Stimulated activated CD4-positive, alpha-beta T cell treated with anti-CD3 and anti-CD28 coated beads, Interleukin-4, amount 100 ng/mL, for 4 hours (primary cell): Measurements from ENCODE around the gene FLYWCH2.

Source experiments
- DNase-seq, 2 experiments: peaks; one replicate each; pipeline ENCODE4 v3.0.0-alpha.2; 2020

The FLYWCH2 gene

DNA sequence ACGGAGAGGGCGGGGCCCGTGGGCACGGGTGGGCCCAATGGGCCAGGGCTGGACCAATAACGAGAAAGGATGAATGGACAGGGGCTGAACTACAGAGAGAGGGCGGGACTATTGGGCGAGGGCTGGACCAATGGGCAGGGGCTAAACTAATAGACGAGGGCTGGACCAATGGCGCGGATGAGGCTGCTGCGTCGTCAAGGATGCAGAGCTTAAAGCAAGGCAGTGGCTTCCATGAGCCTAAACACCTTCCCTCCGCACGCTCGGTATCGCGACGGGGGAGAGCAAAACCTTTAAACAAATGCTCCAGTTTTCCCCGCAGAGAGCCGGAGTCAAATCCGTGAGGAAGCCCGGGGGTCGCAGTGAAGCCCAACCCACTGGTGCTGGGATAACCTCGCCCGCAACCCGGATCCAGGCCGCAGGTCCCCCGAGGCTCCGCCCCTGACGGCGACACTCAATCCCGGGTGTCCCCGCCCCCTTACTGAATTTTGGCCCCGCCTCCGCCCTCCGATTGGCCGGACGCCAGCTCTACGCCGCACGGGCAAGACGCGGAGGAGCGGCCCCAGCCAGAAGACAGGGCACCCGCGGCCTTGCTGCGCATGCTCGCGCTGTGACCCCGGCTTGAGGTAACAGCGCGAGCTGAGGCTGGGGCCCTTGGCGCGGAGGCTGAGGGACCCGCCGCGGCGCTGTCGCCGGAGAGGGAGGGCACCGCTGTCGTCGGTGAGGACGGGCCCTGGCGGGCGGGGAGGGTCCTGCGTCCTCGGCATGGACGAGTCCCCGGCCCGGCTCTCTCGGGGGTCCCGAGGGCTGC is at the start of gene FLYWCH2:
Gene FLYWCH2 (plus strand): TSS at position 566 of the 808 bp plus-strand sequence. CDS start 13,235 bp downstream, outside the sequence.
- peak; percentile 99 to 100 for DNase-seq

GRCh38 chr16:2833776-2834175 is 49.2 kb upstream of the FLYWCH2 start:
- DNase-seq: no peak

DNA sequence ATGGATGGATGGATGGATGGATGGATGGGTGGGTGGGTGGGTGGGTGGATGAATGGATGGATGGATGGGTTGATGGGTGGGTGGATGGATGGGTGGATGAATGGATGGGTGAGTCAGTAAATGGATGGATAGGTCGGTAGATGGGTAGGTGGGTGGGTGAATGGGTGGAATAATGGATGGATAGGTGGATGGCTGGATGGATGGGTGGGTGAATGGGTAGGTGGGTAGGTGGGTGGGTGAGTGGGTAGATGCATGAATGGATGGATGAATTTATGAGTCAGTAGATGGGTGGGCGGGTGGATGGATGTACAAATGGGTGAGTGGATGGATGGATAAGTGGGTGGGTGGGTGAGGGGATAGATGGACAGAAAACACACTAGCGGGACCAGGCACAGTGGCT is 48.0 kb upstream of the FLYWCH2 start:
- DNase-seq: no peak

GRCh38 chr16:2835638-2836493 is 47.1 kb upstream of the FLYWCH2 start:
- DNase-seq: no peak

DNA sequence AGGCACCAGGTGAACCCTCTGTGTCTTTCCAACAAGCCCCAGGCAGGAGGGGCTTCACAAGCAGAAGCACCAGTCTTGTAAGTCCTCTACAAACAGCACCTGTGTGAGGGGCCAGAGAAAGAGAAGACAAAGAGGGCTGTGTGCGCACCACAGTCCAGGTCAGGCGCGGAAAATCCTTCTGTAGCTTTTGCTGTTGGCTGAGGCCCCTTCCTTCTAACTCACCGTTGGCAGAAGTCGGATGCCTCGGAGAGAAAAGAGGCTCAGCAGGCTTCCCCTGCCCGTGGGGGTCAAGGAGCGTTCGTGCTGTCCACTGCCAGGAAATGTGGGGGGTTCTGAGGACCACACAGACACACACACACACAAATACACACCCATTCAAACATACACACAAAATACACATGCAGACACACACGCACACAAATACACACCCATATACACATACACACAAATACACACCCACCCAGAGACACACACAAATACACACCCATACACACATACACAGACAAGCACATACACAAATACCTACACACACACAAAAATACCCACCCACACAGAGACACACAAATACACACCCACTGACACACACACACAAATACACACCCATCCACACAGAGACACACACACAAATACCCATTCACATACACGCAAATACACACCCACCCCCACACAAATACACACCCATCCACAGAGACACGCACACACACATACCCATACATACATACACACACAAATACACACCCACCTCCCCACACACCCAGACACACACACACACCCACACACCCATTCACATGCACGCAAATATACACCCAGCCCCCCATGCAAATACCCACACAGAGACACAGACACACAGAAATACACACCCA is 46.1 kb upstream of the FLYWCH2 start:
- DNase-seq: no peak

GRCh38 chr16:2838928-2839327 is 44.1 kb upstream of the FLYWCH2 start:
- DNase-seq: peak; percentile 37 to 43

DNA sequence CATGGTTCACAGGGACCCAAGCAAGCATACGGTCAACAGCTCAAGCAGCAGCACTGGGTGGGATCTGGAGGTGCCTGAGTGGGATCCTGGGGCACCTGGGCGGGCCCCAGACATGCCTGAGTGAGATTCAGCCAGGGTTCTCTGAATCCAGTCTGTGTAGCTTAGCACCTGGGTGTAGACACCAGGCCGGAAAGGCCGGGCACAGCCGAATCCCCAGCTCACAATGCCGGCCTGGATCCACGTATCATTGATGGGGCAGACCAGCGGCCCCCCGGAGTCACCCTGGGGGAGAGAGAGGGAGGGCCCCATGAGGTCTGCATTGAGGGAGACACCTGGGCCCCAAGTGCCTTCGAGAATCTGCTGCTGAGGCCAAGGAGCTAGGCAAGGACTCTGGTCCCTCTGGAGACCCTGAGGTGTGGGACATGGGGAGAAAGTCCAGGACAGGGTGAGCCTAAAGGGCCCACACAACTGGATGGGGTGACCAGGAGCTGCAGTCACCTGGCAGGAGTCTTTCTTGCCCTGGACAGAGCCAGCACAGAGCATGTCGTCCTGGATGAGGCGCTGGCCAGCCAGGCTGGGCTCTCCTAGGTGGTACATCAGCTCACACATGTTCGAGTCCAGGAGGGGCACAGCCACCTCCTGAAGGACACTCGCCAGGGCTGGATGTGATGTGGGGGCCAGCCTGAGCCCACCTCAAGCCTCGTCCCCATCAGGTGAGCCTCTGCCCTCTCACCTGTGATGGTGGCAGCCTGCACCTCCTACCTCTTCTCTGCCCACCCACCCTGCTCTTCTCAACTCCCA is 43.2 kb upstream of the FLYWCH2 start:
- DNase-seq: no peak

GRCh38 chr16:2840914-2841313 is 42.1 kb upstream of the FLYWCH2 start:
- no peak for DNase-seq

- DNase-seq: no peak
These were observed 41.2 kb upstream of the FLYWCH2 start for GRCh38 chr16:2841606-2842339.

GRCh38 chr16:2842340-2843000 is 40.5 kb upstream of the FLYWCH2 start:
- peak; percentile 56 to 80 for DNase-seq

GRCh38 chr16:2843526-2843925 is 39.5 kb upstream of the FLYWCH2 start:
- DNase-seq: no peak

GRCh38 chr16:2845116-2845515 is 37.9 kb upstream of the FLYWCH2 start:
- DNase-seq: no peak

DNA sequence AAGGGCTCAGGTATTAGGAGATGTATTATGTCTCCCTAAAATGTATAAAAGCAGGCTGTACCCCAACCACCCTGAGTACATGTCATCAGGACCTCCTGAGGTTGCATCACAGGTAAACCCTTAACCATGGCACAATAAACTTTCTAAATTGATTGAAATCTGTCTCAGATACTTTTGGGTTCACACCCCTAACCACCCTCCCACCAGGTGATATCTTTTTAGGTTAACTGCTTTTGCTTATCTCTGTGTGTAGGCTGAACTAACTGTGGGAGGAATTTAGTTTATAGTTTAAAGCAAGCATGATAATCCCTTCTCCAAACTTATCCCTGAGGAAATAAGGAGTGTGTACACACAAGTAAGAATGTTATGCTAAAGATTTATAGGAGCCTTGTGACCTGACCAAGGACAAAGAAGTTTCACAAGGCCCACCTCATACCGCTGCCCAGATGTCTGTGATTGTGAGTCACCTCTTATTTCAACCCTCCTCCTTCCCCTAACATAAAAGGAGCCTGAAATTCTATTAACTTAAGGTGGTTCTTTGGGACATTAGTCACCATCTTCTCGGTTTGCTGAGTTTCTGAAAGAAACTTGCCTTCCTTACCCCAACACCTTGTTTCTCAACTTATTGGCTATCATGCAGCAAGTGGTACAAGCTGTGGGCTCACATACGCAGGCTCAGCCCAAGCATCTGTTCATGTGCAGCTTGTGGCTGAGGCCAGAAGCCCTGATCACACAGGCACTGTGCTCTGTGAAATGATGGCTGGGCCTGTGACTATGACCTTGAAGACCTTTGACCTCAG is 36.3 kb upstream of the FLYWCH2 start:
- DNase-seq: no peak

GRCh38 chr16:2848933-2849725 is 33.9 kb upstream of the FLYWCH2 start:
- DNase-seq: no peak

GRCh38 chr16:2852003-2852730 is 30.8 kb upstream of the FLYWCH2 start:
- no peak for DNase-seq

DNA sequence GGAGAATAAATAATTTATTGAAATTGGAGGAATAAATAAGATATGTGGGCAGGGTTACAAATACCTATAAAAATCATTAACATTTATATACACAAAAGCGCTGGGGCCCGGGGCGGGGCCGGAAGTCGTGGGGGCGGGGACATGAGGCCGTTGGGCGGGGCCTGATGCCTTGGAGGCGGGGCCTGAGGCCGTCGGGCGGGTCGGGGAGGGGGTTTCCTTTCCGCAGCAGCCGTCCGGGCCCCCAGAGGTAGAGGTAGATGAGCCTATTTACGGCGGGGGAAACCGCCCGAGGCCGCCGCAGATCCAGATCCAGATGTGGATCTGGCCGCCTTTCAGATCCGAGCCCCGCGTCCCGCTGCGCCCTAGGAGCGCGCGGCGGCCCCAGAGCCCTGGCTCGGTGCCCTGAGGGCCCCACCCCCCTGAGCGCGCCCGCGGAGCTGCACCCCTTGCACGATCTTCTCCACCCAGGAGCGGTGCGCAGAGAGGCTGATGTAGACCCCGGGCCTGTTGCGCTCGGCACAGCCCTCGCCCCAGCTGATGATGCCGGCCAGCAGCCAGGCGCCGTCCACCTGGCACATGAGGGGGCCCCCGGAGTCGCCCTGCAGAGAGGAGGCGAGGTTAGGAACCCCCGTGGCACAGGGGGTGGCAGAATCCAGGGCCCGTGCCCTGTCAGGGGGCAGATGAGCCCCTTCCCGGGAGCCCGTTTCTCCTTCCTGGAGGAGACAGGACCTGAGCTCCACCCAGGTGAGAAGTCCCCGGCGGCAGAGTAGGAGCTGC is 30.1 kb upstream of the FLYWCH2 start:
- no peak for DNase-seq

- DNase-seq: no peak
These were observed 29.4 kb upstream of the FLYWCH2 start for GRCh38 chr16:2853531-2854073.
